Naive thymus-derived CD8-positive, alpha-beta T cell (primary cell): Measurements from ENCODE around the gene TLR7. TPM values are rescaled to one million over a fixed set of nuclear protein-coding genes. Genes with fewer than 3 reads are reported as not detected.

Source experiments
- ATAC-seq, 2 donors: fragments of 150-1000 bp; cut with Tn5 transposase in 1 of 2; sonication (Bioruptor Pico), chemical (Tn5 transposase) in 1 of 2; 1 replicate in 1 of 2; 2 replicates in 1 of 2; pipeline ENCODE4 v1.10.0; 2021; ENCODE audit warnings: mild to moderate bottlenecking in 2 of 2, moderate library complexity in 2 of 2
- POLR2A ChIA-PET: fragments of 350-600 bp; sonication (Branson Sonifier 250); formaldehyde crosslinking; loops from one replicate; lab custom pipeline; 2021; ENCODE audit warnings: antibody characterized with exemption; lab: Charles Lee
- DNase-seq, 10 donors: peaks; one replicate each; pipeline versions ENCODE4 v3.0.0 to v3.0.0-alpha.2; 2020 to 2022
- H3K27ac Mint-ChIP-seq, 10 donors: one replicate each; pipeline ENCODE4 v1.8.0; 2020 to 2022; ENCODE audit warnings: mild to moderate bottlenecking in 10 of 10, mixed read lengths in 10 of 10, moderate library complexity in 4 of 10, inconsistent platforms in 1 of 10
- H3K27me3 Mint-ChIP-seq, 5 donors: one replicate each; pipeline ENCODE4 v1.8.0; 2021 to 2022; ENCODE audit warnings: mixed read lengths in 5 of 5
- H3K36me3 Mint-ChIP-seq, 3 donors: one replicate each; pipeline ENCODE4 v1.8.0; 2020 to 2022; ENCODE audit warnings: mixed read lengths in 3 of 3, mild to moderate bottlenecking in 2 of 3, inconsistent platforms in 1 of 3
- H3K4me1 Mint-ChIP-seq, 4 donors: one replicate each; pipeline ENCODE4 v1.8.0; 2021 to 2022; ENCODE audit warnings: mixed read lengths in 4 of 4
- H3K4me3 Mint-ChIP-seq, 10 donors: one replicate each; pipeline ENCODE4 v1.8.0; 2020 to 2022; ENCODE audit warnings: mild to moderate bottlenecking in 10 of 10, mixed read lengths in 10 of 10, moderate library complexity in 6 of 10, inconsistent platforms in 1 of 10
- H3K9me3 Mint-ChIP-seq, 9 donors: one replicate each; pipeline ENCODE4 v1.8.0; 2020 to 2022; ENCODE audit warnings: mixed read lengths in 9 of 9, mild to moderate bottlenecking in 3 of 9, inconsistent platforms in 1 of 9, moderate library complexity in 1 of 9
- polyA plus RNA-seq, 3 donors: library from polyadenylated mRNA; unstranded; fragments of 300-500 nt; fragmentation: Illumina TruSeq; gene quantifications; one replicate each; pipeline ENCODE4 v1.2.3, GENCODE V29; 2021
- total RNA-seq, 8 experiments: library from RNA in 2 of 8; stranded (reverse) in 2 of 8; gene quantifications; one replicate each; pipeline ENCODE4 v1.2.3 and lab custom pipeline; 2021 to 2026

The TLR7 gene
- total and polyA plus RNA-seq, 5 experiments from 2014 or later: 0.38 to 0.52 TPM; not detected in 3

- Mint-ChIP-seq H3K27me3 (peaks cover 0 to 2% (median 0%) of the 10 kb centered on the region in 5 donors), H3K4me3 (no peak overlapping the region), H3K27ac (no peak overlapping the region), H3K9me3 (peaks cover 0 to 8% (median 0%) of the 10 kb centered on the region in 9 donors), H3K4me1 (peaks cover 0 to 36% (median under 1%) of the 10 kb centered on the region in 4 donors), H3K36me3 (peaks cover 0 to 6% (median 0%) of the 10 kb centered on the region in 3 donors)
- ATAC-seq: no peak
- POLR2A ChIA-PET: no interaction called here
- no peak for DNase-seq
Observed at GRCh38 chrX:12871257-12871656, 4.4 kb downstream of the TLR7 start.

- DNase-seq: no peak
- Mint-ChIP-seq H3K4me1 (peaks cover 0 to 28% (median under 1%) of the 10 kb centered on the region in 4 donors), H3K4me3 (no peak overlapping the region), H3K27ac (peak overlapping the region in 1 of 10 donors; percentile 44), H3K9me3 (peaks cover 0 to 8% (median 0%) of the 10 kb centered on the region in 9 donors), H3K27me3 (peaks cover 0 to 1% (median 0%) of the 10 kb centered on the region in 5 donors), H3K36me3 (peaks cover 0 to 6% (median 0%) of the 10 kb centered on the region in 3 donors)
- no peak for ATAC-seq
- POLR2A ChIA-PET: no interaction called here
Observed at GRCh38 chrX:12872741-12873140, 5.9 kb downstream of the TLR7 start.

- ATAC-seq: no peak
- Mint-ChIP-seq H3K4me3 (no peak overlapping the region), H3K36me3 (no peaks in the 10 kb centered on the region), H3K9me3 (peaks cover 0 to 3% (median 0%) of the 10 kb centered on the region in 9 donors), H3K27ac (peak overlapping the region in 1 of 10 donors; percentile 38), H3K27me3 (peaks cover 0 to 1% (median 0%) of the 10 kb centered on the region in 5 donors), H3K4me1 (peaks cover 0 to 21% (median under 1%) of the 10 kb centered on the region in 4 donors)
- POLR2A ChIA-PET: no interaction called here
- no peak for DNase-seq
Observed at GRCh38 chrX:12874581-12874980, 7.7 kb downstream of the TLR7 start.

- Mint-ChIP-seq H3K27me3 (peaks cover 0 to 9% (median 1%) of the 10 kb centered on the region in 5 donors), H3K4me1 (peaks cover 0 to 16% (median under 1%) of the 10 kb centered on the region in 4 donors), H3K27ac (no peak overlapping the region), H3K9me3 (peaks cover 0 to 7% (median 0%) of the 10 kb centered on the region in 9 donors), H3K36me3 (peaks cover 0 to 7% (median 0%) of the 10 kb centered on the region in 3 donors), H3K4me3 (no peak overlapping the region)
- POLR2A ChIA-PET: no interaction called here
- no peak for ATAC-seq
- DNase-seq: no peak
Observed at GRCh38 chrX:12877386-12877785, 10.5 kb downstream of the TLR7 start.

- Mint-ChIP-seq H3K27ac (no peak overlapping the region), H3K9me3 (peaks cover 0 to 7% (median 0%) of the 10 kb centered on the region in 9 donors), H3K4me3 (no peak overlapping the region), H3K27me3 (peaks cover 0 to 9% (median 1%) of the 10 kb centered on the region in 5 donors), H3K4me1 (peaks cover 0 to 14% (median under 1%) of the 10 kb centered on the region in 4 donors), H3K36me3 (peaks cover 0 to 7% (median 0%) of the 10 kb centered on the region in 3 donors)
- ATAC-seq (no peak), DNase-seq (no peak)
- POLR2A ChIA-PET: no interaction called here
Observed at GRCh38 chrX:12878536-12878935, 11.7 kb downstream of the TLR7 start.

- ATAC-seq (no peak), DNase-seq (no peak)
- peaks cover 0 to 7% (median 0%) of the 10 kb centered on the region in 9 donors for H3K9me3 Mint-ChIP-seq
- peaks cover 0 to 10% (median under 1%) of the 10 kb centered on the region in 4 donors for H3K4me1 Mint-ChIP-seq
- H3K4me3 Mint-ChIP-seq: no peak overlapping the region
- POLR2A ChIA-PET: no interaction called here
- peaks cover 0 to 9% (median 1%) of the 10 kb centered on the region in 5 donors for H3K27me3 Mint-ChIP-seq
- no peak overlapping the region for H3K27ac Mint-ChIP-seq
- H3K36me3 Mint-ChIP-seq: peaks cover 0 to 7% (median 0%) of the 10 kb centered on the region in 3 donors
Observed at GRCh38 chrX:12881914-12882313, 15.0 kb downstream of the TLR7 start.

- H3K36me3 Mint-ChIP-seq: peaks cover 0 to 12% (median 0%) of the 10 kb centered on the region in 3 donors
- ATAC-seq (no peak), DNase-seq (no peak)
- H3K27me3 Mint-ChIP-seq: peaks cover 0 to 9% (median 1%) of the 10 kb centered on the region in 5 donors
- H3K4me1 Mint-ChIP-seq: peaks cover 0 to 25% (median 1%) of the 10 kb centered on the region in 4 donors
- H3K4me3 Mint-ChIP-seq: no peak overlapping the region
- no peak overlapping the region for H3K27ac Mint-ChIP-seq
- POLR2A ChIA-PET: no interaction called here
- H3K9me3 Mint-ChIP-seq: peaks cover 0 to 7% (median 0%) of the 10 kb centered on the region in 9 donors
Observed at GRCh38 chrX:12885508-12885907, 18.6 kb downstream of the TLR7 start.

GRCh38 chrX:12886545-12886944 lies 19.7 kb downstream of the TLR7 start:
- POLR2A ChIA-PET: no interaction called here
- Mint-ChIP-seq H3K36me3 (peaks cover 0 to 12% (median 0%) of the 10 kb centered on the region in 3 donors), H3K9me3 (peaks cover 0 to 7% (median 0%) of the 10 kb centered on the region in 9 donors), H3K4me1 (peaks cover 0 to 35% (median 6%) of the 10 kb centered on the region in 4 donors), H3K27ac (no peak overlapping the region), H3K4me3 (no peak overlapping the region), H3K27me3 (peaks cover 0 to 9% (median 1%) of the 10 kb centered on the region in 5 donors)
- DNase-seq: no peak
- no peak for ATAC-seq

GRCh38 chrX:12887141-12887540 lies 20.3 kb downstream of the TLR7 start:
- Mint-ChIP-seq H3K27ac (no peak overlapping the region), H3K9me3 (peaks cover 0 to 4% (median 0%) of the 10 kb centered on the region in 9 donors), H3K27me3 (peaks cover 0 to 3% (median under 1%) of the 10 kb centered on the region in 5 donors), H3K36me3 (peaks cover 0 to 7% (median 0%) of the 10 kb centered on the region in 3 donors), H3K4me1 (peaks cover 2 to 33% (median 7%) of the 10 kb centered on the region in 4 donors), H3K4me3 (no peak overlapping the region)
- ATAC-seq (no peak), DNase-seq (no peak)
- POLR2A ChIA-PET: no interaction called here

- POLR2A ChIA-PET: no interaction called here
- Mint-ChIP-seq H3K4me1 (peaks cover 2 to 39% (median 10%) of the 10 kb centered on the region in 4 donors), H3K4me3 (no peak overlapping the region), H3K36me3 (peaks cover 0 to 5% (median 0%) of the 10 kb centered on the region in 3 donors), H3K27me3 (no peaks in the 10 kb centered on the region), H3K9me3 (peaks cover 0 to 4% (median 0%) of the 10 kb centered on the region in 9 donors), H3K27ac (no peak overlapping the region)
- ATAC-seq (no peak), DNase-seq (no peak)
Observed at GRCh38 chrX:12887767-12888166, 20.9 kb downstream of the TLR7 start.

GRCh38 chrX:12890467-12890866 lies 23.6 kb downstream of the TLR7 start:
- Mint-ChIP-seq H3K36me3 (peaks cover 0 to 5% (median 0%) of the 10 kb centered on the region in 3 donors), H3K27me3 (no peaks in the 10 kb centered on the region), H3K27ac (peak overlapping the region in 6 of 10 donors; percentile 20 to 90 (median 28)), H3K9me3 (peaks cover 0 to 4% (median 0%) of the 10 kb centered on the region in 9 donors), H3K4me3 (peak overlapping the region in 2 of 10 donors; percentile 5 to 15), H3K4me1 (peaks cover 2 to 50% (median 11%) of the 10 kb centered on the region in 4 donors)
- no peak for ATAC-seq
- POLR2A ChIA-PET: no interaction called here
- DNase-seq: peak in 1 of 10 donors; percentile 52

- H3K9me3 Mint-ChIP-seq: peaks cover 0 to 4% (median 0%) of the 10 kb centered on the region in 9 donors
- ATAC-seq: no peak
- DNase-seq: no peak
- H3K36me3 Mint-ChIP-seq: peaks cover 0 to 5% (median 0%) of the 10 kb centered on the region in 3 donors
- H3K27ac Mint-ChIP-seq: peak overlapping the region in 2 of 10 donors; percentile 59 to 90
- POLR2A ChIA-PET: no interaction called here
- H3K27me3 Mint-ChIP-seq: no peaks in the 10 kb centered on the region
- peaks cover 2 to 50% (median 11%) of the 10 kb centered on the region in 4 donors for H3K4me1 Mint-ChIP-seq
- H3K4me3 Mint-ChIP-seq: peak overlapping the region in 1 of 10 donors; percentile 4
Observed at GRCh38 chrX:12891171-12891570, 24.3 kb downstream of the TLR7 start.

- H3K4me3 Mint-ChIP-seq: peak overlapping the region in 2 of 10 donors; percentile 37 to 62
- peak overlapping the region in 2 of 10 donors; percentile 35 to 71 for H3K27ac Mint-ChIP-seq
- H3K36me3 Mint-ChIP-seq: peaks cover 0 to 5% (median 0%) of the 10 kb centered on the region in 3 donors
- H3K4me1 Mint-ChIP-seq: peaks cover 2 to 50% (median 11%) of the 10 kb centered on the region in 4 donors
- POLR2A ChIA-PET: no interaction called here
- H3K9me3 Mint-ChIP-seq: peaks cover 0 to 4% (median 0%) of the 10 kb centered on the region in 9 donors
- no peaks in the 10 kb centered on the region for H3K27me3 Mint-ChIP-seq
- ATAC-seq (no peak), DNase-seq (no peak)
Observed at GRCh38 chrX:12891915-12892506, 25.1 kb downstream of the TLR7 start.
